Measurements from ENCODE around the gene FGGY.

The FGGY gene

GRCh38 chr1:59401581-59401980, 104.7 kb downstream of the FGGY start:
- H3K4me3 ChIP-seq (ENCODE audit: low read depth, low read length), result no peak overlapping the region
- TF ChIP-seq CTCF (IDR thresholded peaks at IDR 0.05; ENCODE audit: low read depth, low read length), result no peak
- TF ChIP-seq MYC (IDR thresholded peaks at IDR 0.05; ENCODE audit: low read depth, low read length), result no peak
- no peak for TF ChIP-seq POLR2A (IDR thresholded peaks at IDR 0.05; ENCODE audit: extremely low read depth, insufficient read length)
- TF ChIP-seq MAX (IDR thresholded peaks at IDR 0.05; ENCODE audit: low read depth, low read length), result no peak
- no peak for DNase-seq (ENCODE audit: low read depth)

GRCh38 chr1:59404796-59405195, 107.9 kb downstream of the FGGY start:
- no peak for DNase-seq (ENCODE audit: low read depth)
- H3K4me3 ChIP-seq (ENCODE audit: low read depth, low read length), result no peak overlapping the region
- TF ChIP-seq MAX (IDR thresholded peaks at IDR 0.05; ENCODE audit: low read depth, low read length) (no peak), POLR2A (IDR thresholded peaks at IDR 0.05; ENCODE audit: extremely low read depth, insufficient read length) (no peak), MYC (IDR thresholded peaks at IDR 0.05; ENCODE audit: low read depth, low read length) (no peak), CTCF (IDR thresholded peaks at IDR 0.05; ENCODE audit: low read depth, low read length) (no peak)

GRCh38 chr1:59406437-59407164, 109.7 kb downstream of the FGGY start:
- DNase-seq (ENCODE audit: low read depth), result no peak
- no peak for TF ChIP-seq POLR2A (IDR thresholded peaks at IDR 0.05; ENCODE audit: extremely low read depth, insufficient read length)
- no peak for TF ChIP-seq CTCF (IDR thresholded peaks at IDR 0.05; ENCODE audit: low read depth, low read length)
- TF ChIP-seq MAX (IDR thresholded peaks at IDR 0.05; ENCODE audit: low read depth, low read length), result no peak
- no peak for TF ChIP-seq MYC (IDR thresholded peaks at IDR 0.05; ENCODE audit: low read depth, low read length)
- H3K4me3 ChIP-seq (ENCODE audit: low read depth, low read length), result no peak overlapping the region

GRCh38 chr1:59408608-59409240, 111.8 kb downstream of the FGGY start:
- TF ChIP-seq MAX (IDR thresholded peaks at IDR 0.05; ENCODE audit: low read depth, low read length) (no peak), POLR2A (IDR thresholded peaks at IDR 0.05; ENCODE audit: extremely low read depth, insufficient read length) (no peak)
- no peak for DNase-seq (ENCODE audit: low read depth)
- no peak overlapping the region for H3K4me3 ChIP-seq (ENCODE audit: low read depth, low read length)

- H3K4me3 ChIP-seq (ENCODE audit: low read depth, low read length), result no peak overlapping the region
- TF ChIP-seq CTCF (IDR thresholded peaks at IDR 0.05; ENCODE audit: low read depth, low read length), result no peak
- no peak for TF ChIP-seq MYC (IDR thresholded peaks at IDR 0.05; ENCODE audit: low read depth, low read length)
- no peak for TF ChIP-seq MAX (IDR thresholded peaks at IDR 0.05; ENCODE audit: low read depth, low read length)
- TF ChIP-seq POLR2A (IDR thresholded peaks at IDR 0.05; ENCODE audit: extremely low read depth, insufficient read length), result no peak
- no peak for DNase-seq (ENCODE audit: low read depth)
Observed at GRCh38 chr1:59409549-59409948, 112.7 kb downstream of the FGGY start.

GRCh38 chr1:59409986-59410385, 113.1 kb downstream of the FGGY start:
- DNase-seq (ENCODE audit: low read depth), result no peak
- no peak overlapping the region for H3K4me3 ChIP-seq (ENCODE audit: low read depth, low read length)
- TF ChIP-seq POLR2A (IDR thresholded peaks at IDR 0.05; ENCODE audit: extremely low read depth, insufficient read length) (no peak), CTCF (IDR thresholded peaks at IDR 0.05; ENCODE audit: low read depth, low read length) (no peak), MAX (IDR thresholded peaks at IDR 0.05; ENCODE audit: low read depth, low read length) (no peak), MYC (IDR thresholded peaks at IDR 0.05; ENCODE audit: low read depth, low read length) (no peak)
